GM19395 (cell line): Measurements from ENCODE around the gene SLC29A3.

Source experiments
- ATAC-seq: cut with Tn5 transposase; IDR thresholded peaks from one replicate; pipeline ENCODE4 v1.9.1; 2021; ENCODE audit warnings: mild to moderate bottlenecking, moderate library complexity; ENCODE audit not compliant: unreplicated experiment

SLC29A3 gene

DNA sequence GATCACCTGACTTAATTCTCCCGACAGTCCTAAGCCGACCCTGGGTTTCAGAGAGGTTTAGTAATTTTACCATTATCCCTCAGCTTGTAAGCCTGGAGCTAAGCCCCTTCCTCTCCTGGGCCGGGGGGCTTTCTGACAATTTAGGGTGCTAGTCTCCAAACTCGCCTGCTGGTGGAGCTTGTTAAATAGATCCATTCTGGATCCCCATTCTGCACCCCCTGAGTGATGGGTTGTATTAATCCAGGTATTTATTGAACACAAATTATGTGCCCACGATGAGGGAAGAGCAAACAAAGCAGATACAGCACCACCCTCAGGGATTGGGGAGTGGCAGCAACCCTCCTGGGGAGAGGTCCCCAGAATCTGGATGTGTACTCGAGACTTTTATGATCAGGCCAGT lies 1.3 kb upstream of the SLC29A3 start:
- no peak for ATAC-seq

DNA sequence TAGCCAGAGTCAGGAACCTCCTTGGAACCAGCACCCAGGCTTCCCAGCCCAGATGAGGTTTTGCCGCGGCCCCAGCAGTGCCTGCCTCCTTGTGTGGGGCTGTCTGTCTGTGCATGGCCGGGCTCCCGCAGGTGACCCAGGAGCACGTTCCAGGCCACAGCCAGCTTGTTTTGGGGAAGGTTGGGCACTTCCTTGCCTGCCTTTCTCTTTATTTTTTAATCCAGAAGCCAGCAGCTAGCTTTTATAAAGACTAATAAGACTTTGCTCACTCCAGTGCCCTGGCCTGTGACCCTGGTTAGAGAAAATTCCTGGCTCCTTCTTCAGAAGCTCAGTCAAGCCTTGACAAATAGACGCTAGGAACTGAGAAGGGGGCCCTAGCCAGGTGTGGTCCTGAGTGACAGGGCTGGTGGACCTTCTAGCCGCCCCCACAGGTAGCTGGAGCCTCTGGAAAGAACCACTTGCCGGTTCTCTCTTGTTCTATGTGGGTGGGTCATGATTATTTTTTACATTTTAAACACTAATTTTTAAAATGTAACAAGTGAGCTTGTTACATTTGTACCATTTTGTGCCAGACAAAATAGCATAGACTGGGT lies 837 bp downstream of the SLC29A3 start:
- ATAC-seq = no peak

DNA sequence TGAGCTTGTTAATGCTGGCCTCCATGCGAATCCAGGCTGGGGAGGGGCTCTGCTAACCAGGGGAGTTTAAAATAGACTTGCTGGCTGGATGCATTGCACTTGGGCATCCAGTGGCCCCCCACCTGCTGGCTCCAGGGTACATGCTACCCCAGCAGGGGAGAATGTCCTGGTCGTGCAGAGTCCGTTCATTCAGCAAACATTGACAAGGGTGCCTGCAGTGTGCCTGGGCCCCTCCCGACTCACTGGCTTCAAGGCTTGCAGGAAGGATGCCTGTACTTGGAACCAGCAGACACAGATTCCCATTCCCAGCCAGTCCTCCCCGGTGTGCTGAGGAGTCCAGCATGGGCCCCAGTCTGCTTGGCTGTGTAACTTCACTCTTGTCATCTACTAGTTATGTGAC lies 1.5 kb downstream of the SLC29A3 start:
- no peak for ATAC-seq

DNA sequence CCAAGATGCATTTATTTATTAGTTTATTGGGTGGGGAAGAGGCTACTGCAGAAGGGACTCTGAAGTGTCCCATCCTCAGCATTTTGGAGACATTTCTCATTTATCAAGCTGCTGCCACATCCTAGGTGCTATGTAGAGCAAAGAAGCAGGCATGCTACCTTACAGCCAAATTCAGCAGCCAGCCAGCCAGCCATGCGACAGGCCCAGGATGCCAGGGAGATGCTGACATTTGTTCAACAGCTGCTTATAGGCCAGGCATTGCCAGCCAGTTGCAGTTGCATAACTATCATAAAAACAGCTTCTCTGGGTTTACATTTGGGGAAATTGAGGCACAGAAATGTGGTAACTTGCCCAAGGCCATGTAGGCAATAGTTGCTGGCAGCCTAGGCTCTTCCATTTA lies 2.3 kb downstream of the SLC29A3 start:
- no peak for ATAC-seq

DNA sequence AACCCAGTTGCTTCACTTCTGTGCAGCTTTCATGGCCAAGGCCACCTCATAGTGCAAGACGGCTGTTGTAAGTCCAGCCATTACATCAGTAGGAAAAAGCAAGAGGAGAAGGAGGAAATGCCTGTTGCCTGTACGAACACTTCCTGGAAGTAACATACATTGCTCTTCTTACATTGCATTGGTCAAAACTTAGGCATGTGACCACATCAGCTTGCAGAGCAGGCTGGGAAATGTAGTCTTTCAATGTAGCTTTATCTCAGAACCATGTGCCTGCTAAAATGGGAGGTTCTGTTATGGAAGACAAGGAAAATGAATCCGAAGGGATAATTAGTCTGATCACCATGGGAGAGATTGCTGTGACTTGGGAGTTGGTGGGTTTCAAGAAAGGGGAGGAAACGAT lies 4.3 kb downstream of the SLC29A3 start:
- ATAC-seq = no peak

DNA sequence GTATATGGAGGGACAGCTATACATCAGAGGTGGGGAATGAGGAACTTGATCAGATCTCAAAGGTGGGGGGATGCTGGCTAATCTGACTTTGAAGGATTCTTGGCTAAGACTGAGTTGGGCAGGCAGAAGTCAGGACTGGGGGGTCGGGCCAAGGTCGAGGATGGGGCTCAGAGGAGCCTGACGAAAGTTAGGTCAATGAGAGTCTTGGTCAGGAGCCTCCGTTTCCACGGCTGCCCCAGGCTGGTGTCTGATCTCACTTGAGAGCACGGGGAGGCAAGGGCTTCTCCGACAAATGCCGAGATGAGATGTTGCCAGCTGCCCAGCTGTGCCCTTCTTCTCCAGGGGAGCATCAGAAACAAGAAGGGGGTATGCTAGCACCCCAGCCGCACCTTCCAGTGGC lies 5.7 kb downstream of the SLC29A3 start:
- ATAC-seq = no peak

DNA sequence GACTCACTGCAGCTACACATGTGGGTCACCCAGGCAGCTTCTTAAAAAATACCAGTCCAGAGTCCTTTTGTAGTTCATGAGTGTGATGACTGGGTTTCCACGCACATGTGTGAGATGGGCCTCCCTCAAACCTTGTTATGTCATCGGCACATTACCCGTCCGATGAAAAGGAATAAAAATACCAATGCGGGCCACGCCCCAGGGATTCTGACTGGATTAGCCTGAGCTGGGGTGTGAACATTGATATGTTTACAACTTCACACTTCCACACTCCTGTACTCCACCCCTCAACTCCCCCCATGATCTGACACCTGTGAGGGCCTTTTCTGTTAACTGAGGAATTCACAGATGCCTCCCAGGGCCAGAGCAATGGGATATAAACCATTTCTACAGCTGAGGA lies 6.2 kb downstream of the SLC29A3 start:
- no peak for ATAC-seq

DNA sequence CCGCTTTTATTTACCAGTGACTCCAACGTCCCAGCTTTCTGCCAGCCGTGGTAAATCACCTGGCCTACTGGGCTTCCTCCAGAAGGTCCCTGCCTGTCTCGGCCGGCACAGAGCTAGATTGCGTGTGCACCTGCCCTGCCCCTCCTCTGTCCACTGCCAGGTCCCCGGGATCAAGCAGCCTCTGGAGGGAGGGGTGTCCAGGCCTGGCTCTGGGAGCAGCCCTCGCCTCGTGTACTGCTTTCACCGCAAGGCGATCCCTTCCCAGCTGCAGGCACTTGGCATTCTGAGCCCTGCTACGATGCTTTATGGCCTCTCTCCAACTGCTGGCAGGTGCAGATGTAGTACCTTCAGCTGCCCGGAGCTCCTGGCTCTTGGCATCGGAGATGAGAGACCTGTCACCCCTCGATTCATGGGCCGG lies 7.4 kb downstream of the SLC29A3 start:
- ATAC-seq = no peak

DNA sequence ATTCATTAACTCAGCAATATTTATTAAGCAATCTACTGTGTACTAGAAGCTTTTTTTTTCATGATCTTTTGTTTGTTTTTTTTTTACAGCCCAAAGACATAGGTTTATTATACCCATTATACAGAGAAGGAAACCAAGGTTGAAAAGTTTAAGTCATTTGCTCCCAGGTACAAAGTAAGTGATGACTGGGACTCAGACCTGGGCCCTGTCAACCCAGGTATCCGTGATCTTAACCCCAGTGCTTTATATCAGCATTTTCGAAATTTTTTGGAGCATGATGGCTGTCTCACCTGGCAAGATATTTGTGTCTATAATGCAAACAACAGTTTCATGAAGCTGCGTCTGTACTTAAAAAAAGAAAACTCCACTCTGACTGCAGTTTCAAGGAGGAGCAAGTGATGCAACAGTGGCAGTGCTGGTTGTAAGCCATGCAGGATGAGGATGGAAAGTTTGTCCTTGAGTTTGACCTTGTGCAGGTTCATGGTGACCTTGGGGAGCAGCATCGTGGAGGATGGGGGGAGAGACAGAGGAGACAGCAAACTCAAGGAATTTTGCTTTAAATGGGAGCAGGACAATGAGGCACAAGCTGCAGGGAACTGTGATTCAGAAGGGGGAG lies 11.8 kb downstream of the SLC29A3 start:
- ATAC-seq = no peak

DNA sequence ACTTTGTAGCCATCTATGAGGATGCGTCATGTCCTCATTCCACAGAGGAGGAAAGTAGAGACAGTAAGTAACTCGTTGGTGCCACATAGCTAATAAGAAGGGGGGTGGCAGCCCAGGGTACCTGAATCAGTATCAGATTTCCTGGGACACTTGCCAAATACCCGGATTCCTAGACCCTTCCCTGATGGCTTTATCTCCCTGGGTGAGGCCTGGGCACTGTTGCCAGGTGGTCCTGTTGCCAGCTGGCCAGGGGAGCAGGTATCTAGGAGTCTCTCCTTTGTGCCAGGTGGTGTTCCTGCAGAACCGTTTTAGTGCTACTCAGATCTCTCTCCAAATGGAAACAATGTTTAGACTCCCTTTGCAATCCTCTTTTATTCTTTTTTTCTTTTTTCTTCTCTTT lies 12.7 kb downstream of the SLC29A3 start:
- ATAC-seq = no peak

DNA sequence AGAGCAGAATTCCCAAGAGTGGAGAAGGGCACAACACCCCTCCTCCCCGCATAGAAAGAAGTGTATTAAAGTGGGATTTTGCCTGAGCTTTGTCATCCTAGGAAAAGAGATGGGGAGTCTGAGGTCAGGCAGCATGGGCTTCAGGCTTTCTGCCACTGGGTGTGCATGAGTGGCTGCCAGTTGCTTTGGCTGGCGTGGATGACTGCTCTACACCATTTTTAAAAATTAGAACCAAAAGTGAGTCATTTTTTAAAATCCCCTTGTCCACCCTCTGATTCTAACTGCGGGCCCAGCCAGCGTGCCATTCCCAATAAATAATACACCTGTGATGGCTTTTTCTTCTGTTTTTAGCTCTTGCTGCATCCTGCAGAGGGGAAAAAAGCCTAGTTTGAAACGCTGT lies 13.4 kb downstream of the SLC29A3 start:
- ATAC-seq = no peak

DNA sequence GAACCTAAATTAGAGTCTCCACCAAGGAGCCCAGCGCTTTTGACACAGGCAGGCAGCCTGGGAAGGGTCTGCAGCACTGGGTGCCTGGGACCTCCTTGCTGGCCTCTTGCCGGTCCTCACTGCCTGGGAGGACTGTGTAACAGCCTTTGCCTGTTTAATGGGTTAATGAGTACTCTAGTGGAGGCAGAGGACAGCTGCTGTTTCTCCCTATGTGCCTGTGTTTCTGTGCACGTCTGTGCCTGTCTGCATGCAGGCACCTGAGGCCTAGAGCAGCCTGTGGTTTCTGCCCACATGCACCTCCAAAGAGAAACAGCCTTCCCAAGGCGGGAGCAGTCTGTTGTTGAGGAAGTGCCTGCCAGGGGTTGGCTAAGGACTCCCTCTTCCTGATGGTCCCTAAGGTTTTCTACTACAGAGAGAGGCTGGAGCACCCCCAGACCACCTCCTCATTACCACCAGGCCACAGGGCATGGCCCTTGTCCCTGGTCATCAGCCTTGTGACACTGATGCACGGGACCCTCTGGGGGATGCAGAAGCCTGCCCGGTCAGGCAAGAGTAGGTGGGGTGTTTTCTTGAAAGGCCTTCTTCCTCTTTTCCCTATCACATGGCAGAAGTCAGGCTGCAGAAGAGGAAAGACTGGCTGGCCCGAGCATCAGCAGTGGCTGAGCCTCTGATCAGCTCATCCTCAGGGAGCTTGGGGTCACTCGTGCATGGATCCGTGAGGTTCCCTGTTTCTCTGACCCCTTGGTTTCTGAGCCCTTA lies 14.2 kb downstream of the SLC29A3 start:
- no peak for ATAC-seq

DNA sequence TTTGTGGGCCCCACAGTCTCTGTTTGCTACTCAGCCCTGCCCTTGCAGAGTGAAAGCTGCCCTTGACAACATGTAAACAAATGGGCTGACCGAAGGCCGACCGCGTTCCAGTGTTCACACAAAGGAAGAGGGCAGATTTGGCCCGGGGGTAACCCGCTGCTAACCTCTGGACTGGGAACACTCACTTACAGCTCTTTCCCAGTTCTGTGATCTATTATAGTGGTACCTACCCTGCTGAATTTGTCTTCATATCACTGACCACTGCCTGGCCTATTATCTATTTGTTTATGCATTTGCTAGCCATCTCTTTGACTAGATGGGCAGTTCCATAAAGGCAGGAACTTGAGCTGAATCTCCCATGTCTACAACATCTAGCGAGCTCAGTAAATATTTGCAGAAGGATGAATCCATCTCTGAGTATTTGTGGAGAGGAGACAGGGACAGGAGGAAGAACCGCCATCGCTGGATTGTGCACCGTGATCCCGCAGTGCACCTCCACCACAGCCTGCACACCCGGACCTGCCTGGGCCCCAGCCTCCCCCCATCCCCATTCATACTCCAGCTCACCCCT lies 15.2 kb downstream of the SLC29A3 start:
- no peak for ATAC-seq

DNA sequence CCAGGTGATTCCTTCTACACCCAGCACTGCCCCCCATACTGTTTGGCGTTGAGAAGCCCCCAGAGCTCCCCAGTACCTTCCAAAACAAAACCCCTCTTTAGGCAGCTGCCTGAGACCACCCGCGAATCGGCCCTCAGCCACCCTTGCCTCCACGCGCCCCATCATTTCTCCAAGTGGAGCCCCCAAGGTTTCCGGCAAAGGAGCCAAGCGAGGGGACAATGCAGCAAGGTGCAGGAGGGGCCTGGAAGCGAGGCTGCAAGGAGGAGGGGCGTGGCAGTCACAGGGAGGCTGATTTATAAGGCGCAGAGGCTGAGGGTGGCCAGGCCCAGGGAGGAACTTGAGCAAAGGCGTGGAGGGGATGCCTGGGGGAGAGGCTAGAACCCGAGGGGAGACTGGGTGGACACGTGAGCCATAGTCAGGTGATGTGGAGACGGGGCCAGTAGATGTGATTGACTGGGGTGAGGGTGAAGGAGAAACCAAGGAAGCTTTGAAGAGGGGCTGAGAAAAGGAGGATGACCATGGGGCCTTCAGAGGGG lies 16.2 kb downstream of the SLC29A3 start:
- no peak for ATAC-seq

DNA sequence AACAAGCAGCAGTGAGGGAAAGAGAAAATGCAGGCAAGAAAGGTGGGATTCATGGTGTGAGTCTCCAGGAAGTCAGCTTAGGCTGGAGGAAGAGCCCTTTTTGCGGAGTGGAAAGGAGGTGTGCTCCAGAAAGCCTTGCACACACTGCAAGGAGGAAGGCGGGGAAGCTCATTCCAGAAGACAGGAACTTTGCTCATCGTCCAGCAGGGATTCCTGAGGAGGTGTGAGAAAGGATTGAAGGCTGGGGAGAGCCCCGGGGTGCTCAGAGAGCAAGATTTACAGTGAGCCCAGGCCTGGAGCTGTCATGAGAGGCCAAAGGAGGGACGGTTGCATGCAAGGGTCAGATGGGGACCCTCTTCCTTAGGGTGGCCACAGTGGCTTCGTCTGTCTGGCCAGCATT lies 17.6 kb downstream of the SLC29A3 start:
- no peak for ATAC-seq

DNA sequence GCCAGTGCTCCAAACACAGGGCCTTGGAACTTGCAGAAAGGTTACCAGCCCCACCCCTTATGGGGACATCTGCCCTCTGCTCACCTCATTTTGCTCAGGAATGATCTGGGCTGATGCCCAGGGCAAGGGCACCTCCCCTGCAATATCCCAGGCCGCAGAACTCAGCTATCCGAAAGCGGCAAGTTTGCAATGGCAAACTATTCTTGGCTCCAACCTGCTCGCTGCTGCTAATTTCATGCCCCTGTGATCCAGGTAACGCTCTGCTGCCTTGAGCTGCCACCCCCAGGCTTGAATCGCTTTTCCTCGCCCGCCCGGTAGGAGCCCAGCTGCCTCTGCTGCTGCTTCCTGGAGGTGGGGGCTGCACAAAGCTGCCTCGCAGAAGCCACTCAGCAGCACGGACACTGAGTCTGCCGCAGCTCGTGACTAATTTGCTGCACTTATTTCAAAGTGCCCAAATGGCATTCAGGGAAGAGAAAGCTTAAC lies 18.2 kb downstream of the SLC29A3 start:
- no peak for ATAC-seq

DNA sequence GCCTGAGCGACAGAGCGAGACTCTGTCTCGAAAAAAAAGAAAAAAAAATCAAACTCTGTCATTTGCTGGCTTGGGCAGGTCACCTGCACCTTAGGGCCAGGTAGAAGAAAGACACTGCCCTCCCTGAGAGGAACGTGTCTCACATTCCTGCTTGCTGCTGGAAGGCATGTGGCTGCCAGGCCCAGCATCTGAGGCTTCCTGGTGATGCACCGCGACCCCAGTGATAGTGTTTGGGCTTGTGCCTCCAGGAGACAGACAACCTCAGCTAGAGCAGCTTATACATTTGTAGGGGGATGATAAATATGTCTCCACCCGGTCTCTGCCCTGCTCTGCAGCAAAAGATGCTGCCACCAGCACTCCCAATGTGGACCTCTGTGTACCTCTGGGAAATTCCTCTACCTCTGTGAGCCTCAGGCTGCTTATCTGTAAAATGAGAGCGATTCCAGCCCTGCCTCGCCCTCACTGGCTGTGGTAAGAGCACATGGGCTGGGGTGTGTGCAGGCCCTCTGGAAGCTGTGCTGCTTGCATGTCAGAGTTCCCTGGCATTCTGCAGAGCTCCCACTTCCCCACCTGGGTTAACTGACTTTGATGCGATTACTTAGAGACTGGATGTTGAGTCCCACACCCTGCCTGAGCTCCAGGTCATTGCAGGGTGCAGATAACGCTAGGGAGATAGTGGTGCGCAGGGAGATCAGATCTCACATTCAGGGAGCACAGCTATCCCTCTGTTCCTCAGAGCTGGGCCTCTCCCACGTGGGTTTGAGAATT lies 19.9 kb downstream of the SLC29A3 start:
- no peak for ATAC-seq

DNA sequence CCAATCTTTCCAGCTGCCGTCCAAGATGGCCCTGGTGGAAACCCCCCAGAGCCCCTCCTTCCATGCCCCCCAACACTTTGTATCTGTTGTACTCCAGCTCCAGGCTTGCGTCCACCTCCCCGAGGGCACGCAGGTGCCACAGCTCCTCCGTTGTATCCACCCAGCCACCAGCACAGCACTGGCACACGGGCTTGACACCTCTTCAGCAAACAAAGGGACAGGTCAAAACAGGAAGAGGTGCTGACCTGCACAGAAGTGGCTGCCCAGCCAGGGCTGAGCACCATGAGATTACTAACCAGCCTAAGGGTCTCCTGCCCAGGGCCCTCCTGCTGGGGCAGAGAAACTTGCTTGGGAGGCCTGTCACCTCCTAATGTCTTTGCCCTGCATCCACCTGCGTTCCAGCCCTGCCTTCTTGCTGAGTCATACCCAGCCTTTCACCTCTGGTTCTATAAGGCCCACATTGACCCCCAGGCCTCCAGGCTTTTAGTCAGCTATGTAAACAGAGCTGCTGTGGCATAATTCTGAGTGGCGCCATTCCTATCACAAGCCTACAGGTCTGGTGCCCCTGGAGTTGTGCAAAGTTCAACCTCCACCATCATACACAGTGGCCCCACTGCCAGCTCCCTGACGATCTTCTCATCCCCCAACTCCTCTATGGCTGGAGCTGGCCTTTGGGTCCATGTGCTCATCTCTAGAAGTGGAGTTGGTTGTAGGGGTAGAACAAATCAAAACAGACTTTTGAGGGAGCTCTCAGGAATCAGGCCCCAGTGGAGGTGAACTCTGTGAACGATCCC lies 20.9 kb downstream of the SLC29A3 start:
- no peak for ATAC-seq

DNA sequence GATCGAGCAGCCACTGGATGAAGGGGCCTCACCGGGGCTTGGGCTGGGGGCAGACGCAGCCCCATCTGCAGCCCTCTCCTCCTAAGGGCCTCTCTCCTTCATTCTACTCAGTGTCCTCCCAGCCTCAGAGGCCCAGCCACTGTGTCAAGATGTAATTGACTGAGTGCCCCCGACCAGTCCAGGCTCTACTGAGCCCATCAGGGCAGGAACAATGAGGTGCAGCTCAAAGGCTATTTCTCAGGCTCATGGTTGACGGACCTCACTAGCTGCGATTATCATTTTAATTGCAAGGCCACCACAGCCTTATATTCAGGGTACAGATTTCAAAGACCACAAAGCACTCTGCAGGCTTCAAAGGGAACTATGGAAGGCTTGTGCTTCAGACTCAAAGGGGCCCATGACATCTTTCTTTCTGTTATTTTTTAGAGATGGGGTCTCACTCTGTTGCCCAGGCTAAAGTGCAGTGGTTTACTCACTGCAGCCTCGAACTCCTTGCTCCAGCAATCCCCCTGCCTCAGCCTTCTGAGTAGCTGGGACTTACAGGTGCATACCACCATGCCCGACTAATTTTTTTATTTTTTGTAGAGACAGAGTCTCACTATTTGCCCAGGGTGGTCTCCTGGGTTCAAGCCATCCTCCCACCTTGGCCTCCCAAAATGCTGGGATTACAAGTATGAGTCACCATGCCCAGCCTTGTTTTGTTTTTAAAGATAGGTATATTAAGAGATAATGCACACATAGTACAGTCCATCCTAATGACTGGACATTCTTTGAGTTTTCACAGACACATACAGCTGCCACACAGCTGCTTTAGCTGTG lies 23.7 kb downstream of the SLC29A3 start:
- ATAC-seq = no peak
